GM19025 (cell line): Measurements from ENCODE around the gene IQSEC2.

ENCODE experiments used
- ATAC-seq: cut with Tn5 transposase; IDR thresholded peaks from one replicate; pipeline ENCODE4 v1.9.1; 2021; ENCODE audit warnings: mild to moderate bottlenecking, low read depth, moderate library complexity; ENCODE audit not compliant: unreplicated experiment

The IQSEC2 gene

DNA sequence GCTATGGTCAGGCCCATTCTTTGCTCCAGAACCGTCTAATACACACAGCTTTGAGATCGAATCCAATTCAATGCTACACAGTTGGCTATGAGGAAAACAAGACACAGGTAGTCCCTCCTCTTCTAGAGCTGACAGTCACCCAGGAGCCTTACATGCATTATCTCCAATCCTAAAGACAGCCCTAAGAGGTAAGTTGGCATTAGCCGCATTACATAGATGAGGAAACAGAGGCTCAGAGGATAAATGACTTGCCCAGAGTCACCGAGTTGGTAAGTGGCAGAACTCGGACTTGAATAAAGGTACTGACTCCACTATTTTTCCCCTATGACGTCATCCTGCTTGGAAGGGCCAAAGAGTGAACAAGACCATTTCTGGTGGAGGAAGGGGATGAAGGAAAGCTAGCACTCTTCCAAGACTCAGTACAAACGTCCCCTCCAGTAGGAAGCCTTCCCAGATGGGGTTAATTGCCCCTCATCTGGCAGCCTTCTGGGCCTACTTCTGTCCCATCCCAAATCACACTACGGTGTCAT is 8.5 kb downstream of the IQSEC2 start:
- ATAC-seq, result no peak

DNA sequence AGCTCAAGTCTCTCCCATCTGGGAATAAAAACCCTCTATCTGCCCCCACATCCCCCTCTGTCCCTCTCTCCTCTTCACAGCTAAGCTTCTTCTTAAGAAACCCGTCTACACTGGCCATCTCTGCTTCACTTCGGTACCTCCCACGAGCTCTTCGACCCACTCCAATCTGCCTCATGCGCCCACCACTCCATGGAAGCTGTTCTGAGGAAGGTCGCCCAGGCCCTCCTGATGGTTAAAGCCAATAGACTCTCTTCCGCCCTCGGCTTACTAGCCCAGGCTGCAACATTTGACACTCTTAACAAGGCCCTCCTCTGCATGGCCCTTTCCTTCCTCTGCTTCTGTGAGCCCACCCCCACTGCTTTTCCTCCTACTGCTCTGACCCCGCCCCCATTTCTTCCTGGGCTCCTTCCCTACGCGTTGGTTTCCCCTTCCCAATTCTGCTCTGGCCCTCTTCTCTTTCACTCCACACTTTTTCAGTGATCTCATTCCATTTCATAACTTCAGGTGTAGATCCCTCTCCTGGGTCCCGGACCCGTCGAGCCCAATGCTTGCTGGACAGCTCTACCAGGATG is 11.8 kb downstream of the IQSEC2 start:
- ATAC-seq, result no peak

DNA sequence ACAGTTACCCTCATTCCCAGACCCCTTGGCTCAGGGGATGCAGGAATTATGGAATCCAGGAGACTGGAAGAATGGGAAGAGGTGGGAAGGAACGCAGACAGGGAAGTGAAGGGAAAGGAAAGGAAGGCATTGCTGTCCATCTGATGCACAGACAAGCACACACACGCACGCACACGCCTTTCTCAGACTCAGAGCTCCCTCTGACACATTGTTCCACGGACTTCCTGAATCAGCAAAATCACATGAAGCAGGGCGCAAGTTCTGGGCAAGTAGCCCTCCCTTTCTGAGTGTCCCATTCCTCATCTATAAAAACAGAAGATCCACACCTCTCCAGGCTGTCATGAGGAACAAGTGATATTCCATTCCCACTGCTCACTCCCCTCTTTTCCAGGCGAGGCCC is 13.2 kb downstream of the IQSEC2 start:
- no peak for ATAC-seq

DNA sequence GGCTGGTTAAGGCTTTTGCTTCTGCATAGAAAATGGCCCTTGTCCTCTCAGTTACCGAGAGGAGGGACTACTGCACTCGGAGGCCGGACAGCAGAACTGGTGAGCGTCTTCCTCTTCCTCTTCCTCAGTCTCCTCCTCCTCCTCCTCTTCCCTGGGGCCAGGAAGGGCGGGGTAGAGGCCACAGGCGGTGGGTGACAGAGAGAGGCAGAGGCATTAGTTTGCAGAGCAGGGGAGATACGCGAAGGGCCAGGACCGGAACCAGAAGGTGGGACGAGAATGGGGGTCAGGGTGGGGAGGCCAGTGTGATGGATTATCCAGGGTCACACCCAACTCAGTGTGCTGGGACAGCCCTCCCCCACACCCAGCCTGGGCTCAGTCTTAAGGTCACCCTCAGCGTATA is 14.5 kb downstream of the IQSEC2 start:
- ATAC-seq, result no peak

DNA sequence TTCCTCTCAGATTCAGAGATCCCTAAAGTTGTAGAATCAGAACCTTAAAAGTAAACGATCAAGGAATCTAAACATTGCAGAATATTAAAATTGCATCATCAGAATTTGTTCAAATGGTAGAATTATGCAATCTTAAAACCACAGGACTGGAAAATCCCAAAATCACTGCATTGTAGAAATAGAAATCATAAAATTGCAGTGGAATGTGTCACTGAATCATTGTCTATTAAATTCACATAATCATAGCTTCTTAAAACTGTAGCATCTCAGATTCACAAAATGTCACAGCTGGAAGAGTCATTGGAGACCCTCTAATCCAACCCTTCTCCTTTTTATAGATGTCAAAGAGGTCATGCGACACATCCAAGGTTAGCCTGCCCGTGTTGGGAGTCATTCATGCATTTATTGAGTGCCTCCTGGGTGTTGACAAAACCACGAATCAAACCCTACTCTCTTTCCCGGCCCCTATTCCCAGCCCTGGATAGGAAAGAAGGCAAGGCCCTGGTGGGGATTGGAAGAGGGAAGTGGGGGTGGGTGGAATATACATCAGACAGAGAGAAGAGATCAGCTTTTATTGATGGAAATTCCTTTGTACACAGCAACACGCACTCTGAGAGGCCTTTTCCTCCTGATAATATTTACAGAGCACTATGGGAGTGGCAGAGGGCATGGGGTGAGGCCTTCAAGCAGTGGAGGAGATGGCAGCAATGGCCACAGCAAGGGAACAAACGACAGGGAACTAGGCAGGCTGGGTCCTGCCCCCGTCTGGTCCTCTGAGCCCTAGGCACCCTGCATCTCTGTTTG is 15.4 kb downstream of the IQSEC2 start:
- ATAC-seq, result no peak

DNA sequence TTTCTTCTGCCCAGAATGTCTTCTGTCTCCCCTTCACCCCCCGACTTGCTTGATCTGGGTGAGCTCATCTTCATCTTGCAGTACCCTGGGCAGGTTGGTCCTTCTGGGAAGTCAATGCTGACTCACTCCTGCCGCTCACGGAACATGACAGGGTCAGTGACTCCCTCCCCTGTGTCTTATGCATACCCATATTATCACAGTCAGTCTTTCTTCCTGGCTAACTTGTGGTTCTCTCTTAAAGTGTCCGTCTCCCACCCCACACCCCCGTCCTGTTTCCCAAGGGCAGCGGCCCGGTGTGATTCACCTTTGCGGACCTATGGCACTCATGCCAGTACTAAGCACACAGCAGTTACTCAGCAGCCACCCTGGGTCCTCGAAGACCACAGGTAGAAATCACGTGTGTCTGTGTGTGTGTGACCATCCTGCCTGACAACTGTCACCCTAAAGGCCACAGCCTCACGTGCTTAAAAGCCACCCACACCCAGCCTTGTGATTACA is 17.7 kb downstream of the IQSEC2 start:
- no peak for ATAC-seq

DNA sequence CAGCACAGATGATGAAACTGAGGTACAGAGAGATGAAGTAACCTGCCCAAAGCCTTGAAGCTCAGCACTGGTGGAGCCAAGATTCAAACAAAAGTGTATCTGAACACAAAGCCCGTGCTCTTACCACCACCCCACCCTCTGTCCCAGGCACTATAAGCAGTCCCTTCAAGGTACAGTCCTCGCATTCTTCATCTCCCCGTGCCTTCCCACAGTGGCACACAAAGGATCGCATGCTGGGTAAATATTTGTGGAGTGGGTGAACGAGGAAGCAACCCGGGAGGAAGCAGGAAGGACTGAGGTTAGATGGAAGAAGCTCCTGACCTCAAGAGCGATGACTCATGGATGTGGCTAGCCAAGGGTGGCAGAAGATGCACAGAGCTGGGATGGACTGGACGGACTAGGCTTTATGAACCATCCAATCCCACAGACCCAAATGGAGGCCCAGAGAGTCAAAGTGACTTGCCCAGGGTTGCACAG is 18.4 kb downstream of the IQSEC2 start:
- no peak for ATAC-seq

DNA sequence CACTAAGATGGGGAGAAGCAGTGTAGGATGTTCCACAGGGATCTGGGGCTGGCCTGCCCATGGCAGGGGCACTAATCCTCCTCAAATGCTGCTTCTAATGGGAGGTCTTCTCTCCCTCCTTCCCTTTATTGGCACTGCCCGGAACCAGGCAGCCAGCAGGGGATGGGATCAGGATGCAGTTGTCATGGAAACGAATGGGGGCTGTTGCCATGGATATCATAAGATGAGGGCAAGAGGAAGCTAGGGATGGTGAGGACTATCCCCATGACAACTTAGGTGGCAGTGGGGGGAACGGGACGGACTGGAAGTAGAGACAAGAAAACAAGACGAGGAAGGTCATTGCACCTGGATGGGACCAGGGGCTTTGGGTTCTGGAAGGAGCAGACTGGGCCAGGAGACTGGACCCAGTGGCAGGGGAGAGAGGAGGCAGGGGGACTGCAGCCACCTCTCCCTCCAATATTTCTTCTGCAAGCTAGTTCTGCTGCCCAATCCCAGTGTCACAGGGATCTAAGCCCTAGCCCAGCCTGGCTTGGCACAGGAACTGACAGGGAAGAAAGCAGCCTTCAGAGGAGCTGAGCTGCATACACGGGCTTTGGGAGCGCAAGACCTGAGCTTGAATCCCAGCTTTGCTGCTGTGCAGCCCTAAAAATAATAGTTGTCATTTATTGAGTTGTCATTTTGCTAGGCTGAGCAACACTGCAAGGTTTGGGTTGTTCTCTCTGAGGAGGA is 19.0 kb downstream of the IQSEC2 start:
- no peak for ATAC-seq

DNA sequence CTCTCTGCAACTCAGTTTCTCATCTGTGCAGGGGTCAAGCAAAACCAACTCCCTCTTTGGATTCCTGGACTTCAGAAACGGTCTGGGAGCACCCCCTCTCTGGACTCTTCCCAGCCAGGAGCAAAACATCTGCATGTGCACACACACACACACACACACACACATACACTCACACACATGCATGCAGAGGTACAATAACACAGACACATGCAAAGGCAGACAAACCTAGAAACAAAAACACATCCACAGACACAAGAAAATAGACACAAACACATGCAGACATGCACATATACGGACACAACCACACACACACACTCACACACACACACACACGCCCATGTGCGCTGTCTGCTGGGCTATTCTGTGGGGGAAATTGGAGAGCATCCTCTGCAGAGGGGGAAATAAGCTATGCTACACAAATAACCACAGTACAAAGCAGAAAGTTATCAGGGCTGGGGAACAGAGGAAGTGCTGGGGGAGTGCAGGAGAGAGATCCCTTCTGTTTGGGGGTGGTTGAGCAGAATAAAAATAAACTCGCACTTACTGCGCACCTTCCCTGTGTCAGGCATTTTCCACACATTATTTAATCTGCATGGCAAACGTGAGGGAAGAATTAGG is 19.9 kb downstream of the IQSEC2 start:
- ATAC-seq, result no peak

DNA sequence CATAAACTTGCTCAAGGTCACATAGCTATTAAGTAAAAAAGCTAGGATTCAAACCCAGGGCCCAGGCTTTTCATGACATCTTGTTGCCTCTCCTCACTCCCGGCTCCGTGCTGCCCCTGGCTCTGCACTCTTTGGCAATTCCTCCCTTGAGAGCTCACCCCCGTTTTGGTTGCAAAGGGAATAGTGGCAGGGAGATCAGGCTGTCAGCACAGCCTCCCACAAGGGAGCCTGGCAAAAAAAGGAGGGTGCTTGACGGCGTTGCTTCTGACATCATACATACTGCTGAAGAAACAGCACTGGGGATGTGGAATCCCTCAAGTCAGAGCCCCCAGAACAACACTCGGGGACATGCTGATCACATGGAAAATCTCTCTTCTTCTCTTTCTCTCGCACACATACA is 20.5 kb downstream of the IQSEC2 start:
- ATAC-seq, result no peak

DNA sequence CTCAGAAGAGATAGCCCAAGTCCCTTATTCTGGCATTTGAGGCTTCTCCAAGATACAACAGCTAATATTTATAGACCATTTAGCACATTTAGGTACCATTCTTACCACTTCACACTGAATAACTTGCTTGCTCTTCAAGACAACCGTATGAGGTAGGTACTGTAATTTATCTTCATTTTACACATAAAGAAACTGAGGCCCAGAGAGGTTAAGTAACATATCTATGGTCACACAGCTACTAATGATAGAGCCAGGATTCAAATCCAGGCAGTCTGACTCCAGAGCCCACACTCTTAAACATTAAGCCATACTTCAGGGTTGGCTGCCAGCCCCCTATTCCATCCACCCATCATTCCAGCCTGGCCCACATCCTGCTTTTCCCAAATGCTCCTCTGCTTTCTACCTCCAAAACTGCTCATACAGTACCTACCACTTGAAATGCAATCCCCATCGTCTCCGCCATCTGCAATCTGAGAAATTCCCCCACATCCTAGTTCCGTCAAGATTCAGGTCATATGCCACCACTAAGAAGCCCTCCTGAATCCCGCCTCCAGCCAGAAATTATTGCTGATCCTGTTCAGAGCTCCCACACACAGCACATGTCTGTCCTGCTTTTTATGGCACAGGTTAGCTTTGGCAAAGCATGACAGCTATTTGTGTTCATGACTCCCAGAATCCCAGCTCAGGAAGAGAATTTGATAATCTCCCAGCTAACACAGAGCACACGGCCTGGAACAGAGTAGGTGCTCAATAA is 23.5 kb downstream of the IQSEC2 start:
- ATAC-seq, result no peak

DNA sequence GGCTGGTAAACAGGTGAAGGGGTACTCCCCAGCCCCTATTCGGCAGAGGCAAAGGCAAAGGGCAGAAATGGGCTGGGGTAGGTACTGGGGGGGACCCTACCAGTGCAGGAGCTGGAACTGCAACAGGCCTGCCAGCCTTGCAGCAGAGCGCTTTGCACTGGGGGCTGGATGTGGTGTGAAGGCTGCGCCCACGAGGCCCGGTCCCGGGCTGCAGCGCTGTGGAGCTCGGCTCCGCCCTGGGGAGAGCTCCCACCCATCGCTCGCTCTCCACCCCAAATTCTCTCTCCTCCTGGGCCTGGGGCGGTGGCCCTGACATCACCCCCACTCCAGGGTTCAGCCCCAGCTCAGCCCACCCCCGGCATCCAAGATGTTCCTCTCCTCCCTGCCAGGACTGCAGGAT is 24.2 kb downstream of the IQSEC2 start:
- ATAC-seq, result no peak

DNA sequence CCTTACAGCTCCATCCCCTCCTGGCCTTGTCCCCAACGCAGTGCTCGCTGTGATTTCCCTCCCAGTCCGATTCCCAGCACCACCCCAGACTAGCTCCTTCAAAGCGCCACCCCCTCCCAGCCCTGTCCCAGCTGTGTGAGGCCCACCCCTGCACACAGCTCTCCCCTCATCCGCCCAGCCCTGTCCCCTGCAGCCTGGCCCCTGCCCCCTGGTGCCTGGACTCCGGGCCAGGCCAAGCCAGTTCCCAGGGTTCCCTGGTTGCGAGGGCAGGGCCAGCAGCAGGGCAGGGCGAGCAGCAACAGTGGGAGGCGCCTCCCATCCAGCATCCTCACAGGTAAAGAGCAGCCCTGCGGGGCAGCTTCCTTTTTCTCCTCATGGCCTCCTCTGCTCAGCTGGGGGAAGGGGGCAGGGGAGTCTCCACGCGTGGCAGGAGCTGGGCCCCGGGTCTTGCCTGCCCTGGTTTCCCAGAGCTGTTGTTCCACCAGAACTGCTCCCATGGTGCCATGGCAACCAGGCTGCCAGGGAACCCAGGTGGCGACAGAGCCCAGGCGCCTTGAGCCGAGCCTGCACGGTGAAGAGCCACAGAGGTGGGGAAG is 24.8 kb downstream of the IQSEC2 start:
- no peak for ATAC-seq

DNA sequence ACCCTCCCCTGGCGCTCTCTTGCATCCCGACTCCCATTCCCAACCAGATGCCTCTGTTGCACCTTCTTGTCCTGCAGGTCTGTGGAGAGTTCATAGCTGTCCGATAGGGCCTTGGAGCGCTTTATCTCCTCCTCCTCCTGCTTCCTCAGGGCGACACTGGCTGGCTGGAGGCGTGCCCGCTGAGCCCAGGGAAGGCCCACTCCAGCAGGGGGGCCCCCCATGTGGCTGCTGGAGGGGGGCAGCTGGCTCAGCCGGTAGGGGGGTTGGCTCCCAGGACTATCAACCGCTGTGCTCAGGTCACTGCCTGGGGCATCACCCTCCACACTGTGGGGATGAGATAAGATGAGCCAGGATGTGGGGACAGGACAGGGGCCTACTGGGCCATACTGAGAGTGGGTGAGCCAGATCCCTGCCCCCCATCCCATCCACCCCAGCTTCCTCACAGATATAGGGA is 25.6 kb downstream of the IQSEC2 start:
- no peak for ATAC-seq

DNA sequence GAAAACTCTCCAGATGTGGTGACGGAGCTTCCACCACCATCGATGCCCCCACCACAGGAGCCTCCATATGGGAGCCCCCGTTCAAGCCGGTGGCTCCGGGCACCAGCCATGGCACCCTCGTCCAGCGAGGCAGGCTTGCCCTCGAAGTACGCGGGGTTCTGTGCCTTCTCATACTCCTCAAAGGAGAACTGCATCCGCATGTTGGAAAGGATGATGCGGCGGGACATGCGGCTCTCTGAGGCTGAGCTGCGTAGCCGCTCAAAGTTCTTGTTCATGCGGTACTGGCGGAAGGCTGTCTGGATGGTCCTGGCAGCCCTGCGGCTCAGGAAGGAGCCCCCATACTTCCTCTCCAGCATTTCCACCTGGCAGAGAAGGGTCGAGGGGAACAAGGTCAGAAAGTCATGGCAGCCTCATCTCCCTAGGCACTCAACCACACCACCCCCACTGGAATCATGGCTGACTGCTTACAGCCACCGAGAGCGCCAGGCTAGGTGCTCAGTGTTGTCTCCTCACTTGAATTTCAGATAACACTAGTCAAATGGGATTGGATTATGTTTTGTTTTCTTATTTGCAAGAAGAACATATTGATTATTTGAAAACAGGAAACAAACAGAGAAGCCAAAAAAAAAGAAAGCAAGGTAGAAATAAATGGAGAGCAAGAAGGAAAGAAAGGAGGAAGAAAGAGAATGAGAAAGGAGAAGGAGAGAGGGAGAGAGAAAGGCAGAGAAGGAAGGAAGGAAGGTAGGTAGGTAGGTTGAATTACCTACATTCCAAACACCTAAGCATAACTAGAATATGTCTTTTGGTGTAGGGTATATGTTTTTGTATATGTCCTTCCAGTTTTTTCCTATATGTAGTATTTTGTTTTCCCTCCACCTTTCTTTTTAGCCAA is 26.6 kb downstream of the IQSEC2 start:
- no peak for ATAC-seq

DNA sequence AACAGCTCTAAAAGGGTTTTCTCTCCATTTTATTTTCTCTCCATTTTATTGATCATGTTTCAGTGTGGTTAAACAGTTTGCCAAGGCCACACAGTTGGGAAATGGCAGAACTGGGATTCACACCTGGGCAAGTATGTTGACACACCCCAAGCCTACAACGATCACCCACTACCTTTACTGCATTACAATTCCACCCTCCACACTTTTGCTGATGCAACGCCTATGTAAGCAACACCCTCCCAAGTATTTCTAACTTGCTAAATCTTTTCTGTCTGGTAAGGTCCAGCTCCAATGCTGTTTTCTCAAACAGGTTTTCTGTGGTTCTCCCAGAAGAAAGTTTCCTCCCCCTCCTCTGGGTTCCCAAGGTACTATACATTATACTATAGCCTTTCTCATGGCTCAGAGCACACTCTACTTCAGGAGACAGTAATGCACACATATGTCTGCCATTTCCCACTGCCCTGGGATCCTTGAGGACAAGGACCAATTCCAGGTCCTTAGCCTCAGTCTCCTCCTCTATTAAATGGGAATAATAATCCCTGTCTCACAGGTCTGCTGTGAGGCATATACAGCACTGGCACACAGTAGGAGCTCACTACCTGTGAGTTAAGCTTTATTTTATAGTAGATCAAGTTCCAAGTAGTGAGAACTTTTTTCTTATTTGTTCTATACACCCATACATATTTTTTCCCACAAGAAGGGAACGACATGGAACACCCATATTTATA is 27.9 kb downstream of the IQSEC2 start:
- no peak for ATAC-seq

DNA sequence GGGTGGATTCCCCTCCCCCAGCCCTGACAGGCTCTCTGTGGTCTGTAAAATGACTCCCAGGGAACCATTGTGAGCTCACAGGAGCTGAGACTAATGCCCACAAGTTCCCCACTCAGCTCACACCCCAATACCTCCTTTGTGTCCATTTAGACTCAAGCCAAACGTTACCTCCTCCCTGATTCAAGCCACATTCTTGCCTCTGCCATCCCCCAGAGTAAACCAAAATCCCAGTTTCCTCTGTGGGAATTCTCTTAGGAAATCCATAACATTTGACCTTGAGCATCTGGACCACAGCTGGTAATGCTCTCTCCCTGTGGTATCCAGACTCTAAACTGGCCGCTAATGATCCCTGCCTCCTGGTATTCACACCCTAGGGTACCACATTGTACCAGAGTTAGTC is 30.1 kb downstream of the IQSEC2 start:
- ATAC-seq, result no peak

DNA sequence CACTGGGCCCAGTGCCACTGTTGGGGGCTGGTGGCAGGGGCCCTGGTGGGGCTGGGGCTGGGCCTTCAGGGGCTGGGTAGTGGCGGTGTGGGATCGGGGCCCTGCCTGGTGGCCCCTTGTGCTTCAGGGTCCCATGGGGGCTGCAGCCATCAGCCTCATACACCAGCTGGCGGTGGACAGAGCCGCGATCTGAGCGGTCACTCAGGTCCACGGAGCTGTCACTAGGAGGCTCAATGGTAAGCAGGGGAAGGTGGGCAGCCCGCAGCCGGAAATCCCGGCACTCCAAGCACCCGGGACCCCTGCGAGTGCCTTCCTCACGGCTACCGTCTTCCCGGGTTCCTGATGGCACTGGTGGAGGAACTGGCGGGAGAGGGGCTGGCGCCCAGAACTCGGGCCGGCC is 30.8 kb downstream of the IQSEC2 start:
- ATAC-seq, result no peak
